ENCODE data around the gene TACR2.

TACR2 gene

DNA sequence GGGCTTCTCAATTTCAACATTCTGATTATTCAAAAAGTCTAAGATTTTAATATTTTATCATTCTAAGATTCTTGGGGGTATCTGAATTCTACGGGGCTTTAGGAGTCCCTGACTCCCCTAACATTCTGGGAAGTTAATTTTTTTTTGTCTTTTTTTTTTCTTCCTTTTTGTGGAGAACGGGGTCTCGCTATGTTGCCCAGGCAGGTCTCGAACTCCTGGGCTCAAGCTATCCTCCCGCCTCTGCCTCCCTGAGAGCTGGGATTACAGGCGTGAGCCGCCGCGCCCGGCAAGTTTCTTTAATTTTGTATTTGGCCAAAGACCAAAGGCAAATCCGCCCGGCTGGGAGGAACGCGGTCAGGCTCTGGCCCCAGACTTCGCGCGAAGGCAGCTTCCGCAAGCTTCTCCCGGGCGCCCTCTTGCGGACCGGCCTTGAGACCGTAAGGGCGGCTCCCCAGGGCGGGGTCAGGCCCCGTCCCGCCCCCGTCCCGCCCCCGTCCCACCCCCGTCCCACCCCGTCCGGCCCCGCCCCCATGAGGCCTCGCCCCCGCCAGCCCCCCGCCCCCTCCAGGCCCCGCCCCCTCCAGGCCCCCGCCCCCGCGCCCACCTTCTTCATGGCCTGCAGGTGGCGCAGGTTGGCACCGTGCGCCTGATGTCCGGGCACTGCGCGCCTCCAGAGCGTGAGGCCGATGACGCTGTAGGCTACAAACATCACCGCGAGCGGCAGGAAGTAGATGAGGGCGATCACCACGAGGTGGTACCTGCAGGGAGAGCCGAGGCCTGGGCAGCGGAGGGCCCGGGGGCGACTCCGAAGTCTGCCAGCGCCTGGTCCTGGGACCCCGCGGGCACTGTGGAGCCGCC is 8.2 kb downstream of the TACR2 start:
- in situ Hi-C loops (cut with MboI; ENCODE audit: low pct_unique_long_range_greater_than_20kb, low sequenced_read_pairs): no loop called here
- DNase-seq: peak; percentile 86

DNA sequence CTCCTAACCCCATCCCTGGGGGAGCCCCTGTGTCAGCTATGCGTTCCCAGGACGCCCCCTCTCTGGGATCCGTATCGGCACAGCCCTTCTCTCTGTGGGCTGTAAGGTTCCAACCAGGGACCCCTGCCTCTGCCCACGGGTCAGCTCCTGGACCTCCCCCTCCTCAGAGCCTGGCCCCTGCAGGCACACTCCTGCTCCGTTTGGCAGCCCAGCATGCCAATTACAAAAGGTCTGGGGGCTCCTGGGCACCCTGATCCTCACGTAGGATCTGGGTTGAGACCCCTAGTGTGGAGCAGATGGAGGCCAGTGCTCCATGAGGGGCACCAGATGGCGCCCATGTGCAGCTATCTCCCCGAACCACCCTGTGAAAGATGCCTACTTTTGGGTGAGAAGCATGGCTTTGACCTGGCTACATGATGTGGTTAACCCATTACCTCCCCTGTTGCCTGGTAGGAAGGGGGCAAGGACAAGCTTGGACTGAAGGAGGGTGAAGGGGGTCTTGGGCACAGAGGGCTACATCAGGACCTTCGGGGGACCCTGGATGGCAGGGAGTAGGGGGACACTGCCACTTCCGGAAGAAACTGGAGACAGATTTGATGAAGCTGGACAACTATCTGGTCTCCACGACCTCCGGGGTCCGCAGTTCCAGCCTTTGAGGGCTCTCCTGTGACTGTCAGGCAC is 9.0 kb downstream of the TACR2 start:
- in situ Hi-C loops (cut with MboI; ENCODE audit: low pct_unique_long_range_greater_than_20kb, low sequenced_read_pairs): no loop called here
- DNase-seq: peak; percentile 60

DNA sequence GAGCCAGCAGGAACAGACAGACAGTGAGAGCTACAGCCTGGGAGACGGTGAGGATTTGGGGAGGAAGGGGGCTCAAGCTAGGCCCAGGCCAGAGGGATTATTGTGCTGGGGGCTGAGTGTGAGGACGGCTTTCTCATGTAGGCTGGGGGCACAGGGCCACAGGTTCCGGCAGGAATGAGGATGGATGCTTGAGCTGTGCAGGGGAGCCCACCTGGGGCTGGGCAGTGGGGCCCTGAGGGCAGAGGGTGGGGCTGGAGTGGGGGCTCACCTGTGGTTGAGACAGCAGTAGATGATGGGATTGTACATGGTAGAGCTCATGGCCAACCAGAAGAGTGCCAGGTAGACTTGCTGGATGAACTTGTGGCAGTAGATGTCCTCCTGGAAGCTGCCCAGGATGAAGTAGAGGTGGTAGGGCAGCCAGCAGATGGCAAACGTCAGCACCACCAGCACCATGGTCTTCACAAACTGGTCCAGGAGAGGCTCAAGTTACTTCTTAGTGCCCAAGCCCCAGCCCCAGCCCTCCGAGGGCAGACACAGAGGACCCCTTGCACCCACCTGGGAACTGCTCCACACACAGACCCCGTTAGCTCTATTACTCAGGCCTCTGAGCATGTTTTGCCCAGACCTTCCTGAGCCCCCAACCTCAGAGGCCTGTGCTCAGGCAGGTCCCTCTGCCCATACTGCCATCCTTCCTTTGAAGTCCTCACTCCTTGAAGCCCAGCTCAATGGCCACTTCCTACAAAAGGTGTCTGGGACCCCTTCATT is 9.7 kb downstream of the TACR2 start:
- in situ Hi-C loops (cut with MboI; ENCODE audit: low pct_unique_long_range_greater_than_20kb, low sequenced_read_pairs): no loop called here

DNA sequence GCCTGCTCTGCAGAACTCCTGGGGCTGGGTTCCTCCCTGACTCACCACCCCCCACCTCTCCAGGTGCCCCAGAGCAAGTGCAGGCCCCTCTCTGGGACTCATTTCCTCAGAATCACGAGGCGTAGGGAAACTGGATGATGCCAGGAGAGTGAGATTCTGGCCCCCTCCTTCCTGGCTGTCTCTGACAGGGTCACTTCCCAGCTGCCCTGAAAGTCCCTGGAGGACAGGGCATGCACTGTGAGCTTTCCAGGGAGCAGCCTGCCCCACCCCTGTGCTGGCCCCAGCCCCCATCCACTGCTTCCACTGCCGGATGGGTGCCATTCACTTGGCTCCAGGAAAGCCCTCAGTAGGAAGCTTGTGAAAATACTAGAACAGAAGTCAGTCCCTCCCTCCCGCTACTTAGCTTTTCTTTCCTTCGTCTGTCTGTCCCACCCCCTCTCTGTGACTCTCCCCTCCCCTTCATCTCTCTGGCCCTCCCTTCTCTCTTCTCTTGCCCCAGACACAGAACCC is 10.4 kb downstream of the TACR2 start:
- DNase-seq: no peak
- in situ Hi-C loops (cut with MboI; ENCODE audit: low pct_unique_long_range_greater_than_20kb, low sequenced_read_pairs): no loop called here

More for the DNA sequence above, 9.7 kb downstream of the TACR2 start:
- DNase-seq: no peak

DNA sequence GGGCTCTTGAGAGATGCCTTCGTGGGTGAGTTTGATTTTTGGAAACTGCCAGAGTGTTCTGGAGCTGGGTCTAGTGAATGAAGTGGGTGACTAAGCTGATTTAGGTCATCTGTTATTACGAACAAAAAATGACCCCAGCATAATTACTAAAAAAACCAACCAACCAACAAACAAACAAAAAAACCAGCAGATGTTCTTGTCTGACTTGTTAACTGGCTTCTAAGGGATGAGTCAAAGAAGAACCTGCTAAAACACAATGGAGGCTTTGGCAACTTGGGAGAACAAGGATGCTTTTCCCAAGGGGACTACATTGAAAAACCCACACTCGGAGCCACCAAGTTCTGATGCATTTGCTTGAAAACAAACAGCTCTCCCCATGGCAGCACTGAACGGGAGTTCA is 11.5 kb downstream of the TACR2 start:
- in situ Hi-C loops (cut with MboI; ENCODE audit: low pct_unique_long_range_greater_than_20kb, low sequenced_read_pairs): no loop called here
- no peak for DNase-seq

- in situ Hi-C loops (cut with MboI; ENCODE audit: low pct_unique_long_range_greater_than_20kb, low sequenced_read_pairs): no loop called here
- no peak for DNase-seq
Measured at GRCh38 chr10:69404786-69405185, 11.9 kb downstream of the TACR2 start.

- in situ Hi-C loops (cut with MboI; ENCODE audit: low pct_unique_long_range_greater_than_20kb, low sequenced_read_pairs): no loop called here
- DNase-seq: no peak
Measured at GRCh38 chr10:69403519-69403918, 13.2 kb downstream of the TACR2 start.

- in situ Hi-C loops (cut with MboI; ENCODE audit: low pct_unique_long_range_greater_than_20kb, low sequenced_read_pairs): no loop called here
- DNase-seq: no peak
Measured at GRCh38 chr10:69403066-69403465, 13.7 kb downstream of the TACR2 start.

GRCh38 chr10:69402386-69402785 is 14.3 kb downstream of the TACR2 start:
- no peak for DNase-seq
- in situ Hi-C loops (cut with MboI; ENCODE audit: low pct_unique_long_range_greater_than_20kb, low sequenced_read_pairs): no loop called here

GRCh38 chr10:69401416-69401815 is 15.3 kb downstream of the TACR2 start:
- in situ Hi-C loops (cut with MboI; ENCODE audit: low pct_unique_long_range_greater_than_20kb, low sequenced_read_pairs): no loop called here
- no peak for DNase-seq

GRCh38 chr10:69400936-69401335 is 15.8 kb downstream of the TACR2 start:
- no peak for DNase-seq
- in situ Hi-C loops (cut with MboI; ENCODE audit: low pct_unique_long_range_greater_than_20kb, low sequenced_read_pairs): no loop called here

DNA sequence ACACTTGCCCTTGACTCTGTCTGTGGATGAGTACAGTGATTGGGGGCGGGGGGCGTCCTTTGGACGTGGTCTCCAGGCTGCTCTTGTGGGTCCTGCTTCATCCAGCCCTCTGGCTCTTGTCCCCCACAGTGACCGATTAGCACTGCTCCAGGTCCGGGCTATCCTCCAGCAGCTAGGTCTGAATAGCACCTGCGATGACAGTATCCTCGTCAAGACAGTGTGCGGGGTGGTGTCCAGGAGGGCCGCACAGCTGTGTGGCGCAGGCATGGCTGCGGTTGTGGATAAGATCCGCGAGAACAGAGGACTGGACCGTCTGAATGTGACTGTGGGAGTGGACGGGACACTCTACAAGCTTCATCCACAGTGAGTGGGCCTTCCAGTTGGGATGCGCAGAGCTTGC is 18.3 kb downstream of the TACR2 start:
- in situ Hi-C loops (cut with MboI; ENCODE audit: low pct_unique_long_range_greater_than_20kb, low sequenced_read_pairs): no loop called here
- no peak for DNase-seq

DNA sequence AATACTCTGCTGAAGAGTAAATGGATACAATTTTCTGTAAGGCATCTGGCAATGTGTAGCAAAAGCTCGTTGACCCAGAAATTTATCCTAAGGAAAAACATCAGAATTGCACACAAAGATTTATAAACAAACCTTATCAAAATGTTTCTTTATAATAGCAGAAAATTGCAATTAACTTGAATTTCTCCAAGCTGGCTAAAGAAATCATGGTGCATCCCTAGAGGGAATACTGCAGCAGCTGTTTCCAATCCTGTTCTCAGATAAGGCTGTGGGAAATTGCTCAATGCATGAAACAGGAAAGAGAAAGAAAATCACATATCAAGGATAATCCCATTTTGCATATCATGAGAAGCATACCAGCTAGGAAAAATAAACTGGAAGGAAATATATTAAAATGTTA is 18.7 kb downstream of the TACR2 start:
- in situ Hi-C loops (cut with MboI; ENCODE audit: low pct_unique_long_range_greater_than_20kb, low sequenced_read_pairs): no loop called here
- no peak for DNase-seq

DNA sequence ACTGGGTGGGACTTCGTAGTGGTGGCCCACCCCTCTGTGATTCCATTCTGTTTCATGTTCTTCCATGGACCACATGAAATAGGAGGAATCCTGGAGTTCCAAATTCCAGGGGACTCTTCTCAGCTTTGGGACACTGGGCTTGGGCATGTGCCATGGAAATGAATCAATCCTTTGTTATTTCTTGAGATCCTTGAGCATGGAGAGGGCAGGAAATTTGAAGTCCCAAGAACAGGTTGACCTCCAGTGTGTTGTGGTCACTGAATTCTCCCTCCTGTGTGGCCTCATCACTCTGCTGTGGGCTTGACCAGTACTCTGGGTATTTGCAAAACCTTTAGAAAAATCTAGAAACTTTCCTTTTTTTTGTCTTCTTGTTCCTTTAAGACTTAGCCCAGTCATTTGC is 22.7 kb downstream of the TACR2 start:
- no peak for DNase-seq
- in situ Hi-C loops (cut with MboI; ENCODE audit: low pct_unique_long_range_greater_than_20kb, low sequenced_read_pairs): no loop called here

GRCh38 chr10:69392481-69393000 is 24.2 kb downstream of the TACR2 start:
- in situ Hi-C loops (cut with MboI; ENCODE audit: low pct_unique_long_range_greater_than_20kb, low sequenced_read_pairs): no loop called here

GRCh38 chr10:69391158-69391557 is 25.6 kb downstream of the TACR2 start:
- in situ Hi-C loops (cut with MboI; ENCODE audit: low pct_unique_long_range_greater_than_20kb, low sequenced_read_pairs): no loop called here
- no peak for DNase-seq

More at GRCh38 chr10:69392481-69393000, 24.2 kb downstream of the TACR2 start:
- DNase-seq: peak; percentile 83

- peak; percentile 31 for DNase-seq
- in situ Hi-C loops (cut with MboI; ENCODE audit: low pct_unique_long_range_greater_than_20kb, low sequenced_read_pairs): no loop called here
Measured at GRCh38 chr10:69389827-69390490, 26.8 kb downstream of the TACR2 start.

GRCh38 chr10:69388488-69388887 is 28.2 kb downstream of the TACR2 start:
- DNase-seq: no peak
- in situ Hi-C loops (cut with MboI; ENCODE audit: low pct_unique_long_range_greater_than_20kb, low sequenced_read_pairs): no loop called here

DNA sequence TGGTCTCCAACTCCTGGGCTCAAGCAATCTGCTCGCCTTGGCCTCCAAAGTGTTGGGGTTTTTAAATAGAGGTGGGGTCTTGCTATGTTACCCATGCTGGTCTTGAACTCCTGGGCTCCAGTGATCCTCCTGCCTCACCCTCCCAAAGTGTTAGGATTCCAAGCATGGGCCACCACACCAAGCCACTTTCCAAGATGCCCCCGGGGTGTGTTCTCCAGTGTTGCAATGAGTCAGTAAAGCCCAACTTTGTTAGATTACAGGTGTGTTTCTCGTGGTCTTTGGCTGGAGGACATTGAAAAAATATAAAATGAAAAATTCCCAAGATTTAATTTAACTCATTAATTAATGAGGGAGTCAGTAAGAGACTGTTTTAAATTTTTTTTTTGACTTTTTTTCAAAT is 29.2 kb downstream of the TACR2 start:
- in situ Hi-C loops (cut with MboI; ENCODE audit: low pct_unique_long_range_greater_than_20kb, low sequenced_read_pairs): no loop called here
- no peak for DNase-seq
